COLO668 (cell line): ENCODE data around the gene KDM4F.

ENCODE experiments used
- DNase-seq: peaks from one replicate; lab custom pipeline; 2025; ENCODE audit not compliant: unreplicated experiment; lab: John Stamatoyannopoulos, UW

The KDM4F gene

GRCh38 chr11:95089620-95090542, 40.7 kb downstream of the KDM4F start, which contains the start of gene ENDOD1:
TSS of gene ENDOD1 (plus strand) at chr11:95089846. CDS start at chr11:95089928, 82 bp downstream.
- peak; percentile 84 for DNase-seq

GRCh38 chr11:95091663-95092180, 42.5 kb downstream of the KDM4F start:
- no peak for DNase-seq

DNA sequence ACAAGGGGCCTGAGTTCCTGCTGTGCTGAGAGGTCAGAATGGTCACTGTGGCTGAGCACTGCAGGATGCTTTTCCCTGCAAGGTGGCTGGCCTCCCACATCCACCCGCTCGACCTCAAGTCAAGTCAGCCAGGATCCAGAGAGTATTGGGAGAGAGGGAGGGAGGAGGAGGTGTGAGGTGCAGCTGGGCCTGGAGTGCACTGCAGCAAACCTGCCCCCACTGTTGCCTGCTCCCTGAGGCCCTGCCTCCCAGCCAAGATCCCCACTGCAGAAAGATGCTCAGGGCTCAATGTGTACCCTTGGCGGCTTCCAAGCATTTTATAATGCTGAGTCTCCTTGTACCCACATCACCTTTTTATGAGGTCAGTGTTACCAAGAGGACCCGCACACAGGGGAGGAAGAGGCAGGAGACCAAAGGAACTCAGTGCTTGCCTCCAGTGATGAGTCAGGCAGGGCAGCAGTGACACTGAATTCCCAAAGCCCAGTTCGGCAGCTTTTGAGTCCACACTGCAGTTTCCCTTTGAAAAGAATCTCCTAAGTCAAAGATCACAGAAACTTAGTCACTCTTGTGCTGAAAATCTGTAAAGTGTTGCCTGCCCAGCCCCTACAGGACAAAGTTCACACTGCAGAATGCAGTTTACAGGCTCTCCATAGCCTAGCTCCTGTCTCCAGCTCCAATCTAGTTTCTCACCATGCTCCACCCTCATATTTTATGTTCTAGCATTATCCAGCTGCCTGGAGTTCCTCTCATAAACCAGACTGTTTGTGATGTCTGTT, 43.5 kb downstream of the KDM4F start:
- DNase-seq, result no peak

GRCh38 chr11:95093548-95093947, 44.3 kb downstream of the KDM4F start:
- no peak for DNase-seq

- no peak for DNase-seq
Measured at GRCh38 chr11:95095858-95096587, 46.8 kb downstream of the KDM4F start.

DNA sequence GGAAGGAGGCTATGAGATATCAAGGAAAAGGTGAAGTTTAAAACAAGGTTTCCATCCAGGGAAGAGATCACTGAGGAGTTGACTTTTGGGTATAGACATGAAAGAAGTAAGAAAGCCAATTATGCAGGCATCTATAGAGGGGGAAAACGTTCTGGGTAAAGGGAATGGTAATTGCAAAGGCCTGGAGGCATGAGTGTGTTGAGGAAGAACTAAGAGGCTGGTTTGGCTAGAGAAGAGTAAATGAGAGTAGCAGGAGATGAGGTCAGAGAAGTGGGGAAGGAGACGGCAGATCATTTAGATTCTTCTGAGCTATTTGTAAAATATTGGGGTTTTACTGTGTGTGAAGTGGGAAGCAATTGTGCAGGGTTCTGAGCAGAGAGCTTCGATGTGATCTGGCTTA, 48.0 kb downstream of the KDM4F start:
- no peak for DNase-seq

DNA sequence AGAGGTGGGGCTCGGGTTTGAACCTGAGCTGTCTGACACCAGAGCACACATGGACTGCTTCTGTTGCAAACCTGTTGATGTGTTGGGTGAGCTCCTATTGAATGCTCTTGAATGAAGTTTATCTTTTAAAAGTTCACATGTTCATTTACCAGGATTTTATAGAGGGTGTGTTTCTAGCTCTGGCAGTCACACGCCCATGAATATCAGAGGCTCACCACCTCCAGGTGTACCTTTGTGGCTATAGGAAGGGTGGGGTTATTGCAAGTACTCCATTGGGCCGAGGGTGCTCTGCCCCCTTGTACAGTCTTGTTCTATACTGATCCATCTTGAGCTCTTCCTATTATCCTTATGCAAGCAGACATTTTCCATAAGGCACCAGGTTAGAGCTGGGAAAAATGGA, 49.6 kb downstream of the KDM4F start:
- no peak for DNase-seq

- no peak for DNase-seq
Measured at GRCh38 chr11:95100191-95100648, 51.0 kb downstream of the KDM4F start.
